Measurements from ENCODE around the gene OTUD6A. TPM values are rescaled to one million over a fixed set of nuclear protein-coding genes. Genes with fewer than 3 reads are reported as not detected.

The OTUD6A gene
- total and polyA plus RNA-seq, 9 of the 15 experiments (the other 6 are each of a cell fraction or from before 2014, with no cell fraction given), result not detected

GRCh38 chrX:70082723-70083122, 20.5 kb downstream of the OTUD6A start:
- ChIA-PET CTCF (ENCODE audit: low intra/inter-chr PET ratio) (interaction anchor here (0.6 kb wide), 1 partner anchor 117 kb away, joined by 4 read pairs; no protein-coding TSS in a partner anchor), POLR2A (interaction anchor here (0.6 kb wide), 1 partner anchor 12 kb away, joined by 3 read pairs; no protein-coding TSS in a partner anchor)
- 0% methylated on average over 4 of the region's 4 CpGs for WGBS (ENCODE audit: insufficient coverage, low coverage, missing lambda C conversion rate)
- Histone ChIP-seq H3K9ac (ENCODE audit: insufficient read depth in 1 of 2, low read depth in 2 of 2, low read length in 2 of 2) (no peak overlapping the region), H3K36me3 (ENCODE audit: control insufficient read depth, insufficient read depth, low read length) (no peaks in the 10 kb centered on the region), H3K27ac (ENCODE audit: extremely low read depth, low read depth, low read length) (no peak overlapping the region), H3K4me3 (no peak overlapping the region), H3K27me3 (ENCODE audit: control insufficient read depth in 2 of 2, insufficient read depth in 2 of 2, low read length in 2 of 2) (no peaks in the 10 kb centered on the region; a peak in 1 of 5 replicates), H2AFZ (ENCODE audit: low read depth, low read length) (no peak overlapping the region), H4K20me1 (replicated peaks; ENCODE audit: control insufficient read depth, insufficient read depth, low read length) (peaks cover 3% of the 10 kb centered on the region; the same call in 1 of the 2 replicates), H3K4me2 (ENCODE audit: insufficient read depth, low read length) (no peak overlapping the region), H3K9me1 (ENCODE audit: control insufficient read depth, insufficient read depth, low read length) (no peaks in the 10 kb centered on the region), H3K79me2 (ENCODE audit: control insufficient read depth, insufficient read depth, low read length) (no peaks in the 10 kb centered on the region), H3K4me1 (replicated peaks in 1 of 2; ENCODE audit: control insufficient read depth in 2 of 2, insufficient read depth in 2 of 2, low read length in 2 of 2) (no peaks in the 10 kb centered on the region), H3K9me3 (replicated peaks; ENCODE audit: control insufficient read depth, insufficient read depth, low read depth, low read length) (no peaks in the 10 kb centered on the region)
- intact Hi-C loops (cut with micrococcal nuclease), result no loop called here
- in situ Hi-C loops (cut with MboI), result no loop called here
- ATAC-seq, result no peak
- no TSS peak for BruUV-seq (replicated peaks)
- no peak for DNase-seq (ENCODE audit: extremely low read depth in 1 of 4, low spot score in 3 of 4)
- FAIRE-seq, result no peak
- no peak for TF ChIP-seq YY1 (IDR thresholded peaks at IDR 0.05; ENCODE audit: borderline replicate concordance in 1 of 3, control insufficient read depth in 1 of 3, extremely low read depth in 1 of 3, insufficient read depth in 3 of 3, insufficient read length in 1 of 3, insufficient replicate concordance in 2 of 3, low read depth in 1 of 3, low read length in 2 of 3)
- TF ChIP-seq MCM5 (IDR thresholded peaks at IDR 0.05; ENCODE audit: low read depth), result no peak
- no peak for TF ChIP-seq JUN (IDR thresholded peaks at IDR 0.05; ENCODE audit: borderline replicate concordance, low read depth, low read length)
- TF ChIP-seq JUN (CRISPR knock-in tag; IDR thresholded peaks at IDR 0.05; ENCODE audit: borderline replicate concordance), result no peak
- no peak for TF ChIP-seq ZNF384 (IDR thresholded peaks at IDR 0.05; ENCODE audit: low read depth, low read length)
- no peak for TF ChIP-seq CREBBP (IDR thresholded peaks at IDR 0.05; ENCODE audit: low read depth, low read length)
- no peak for TF ChIP-seq KAT2B (IDR thresholded peaks at IDR 0.05; ENCODE audit: low read depth, low read length)
- no peak for TF ChIP-seq IFI16 (CRISPR knock-in tag; IDR thresholded peaks at IDR 0.05)
- no peak for TF ChIP-seq ZNF140 (CRISPR knock-in tag; IDR thresholded peaks at IDR 0.05)
- no peak for TF ChIP-seq TFAP4 (CRISPR knock-in tag; IDR thresholded peaks at IDR 0.05; ENCODE audit: borderline replicate concordance)
- TF ChIP-seq MAX (CRISPR knock-in tag; IDR thresholded peaks at IDR 0.05), result no peak
- TF ChIP-seq NFATC3 (IDR thresholded peaks at IDR 0.05), result no peak
- TF ChIP-seq ZMIZ1 (IDR thresholded peaks at IDR 0.05; ENCODE audit: low read depth in 2 of 2, low read length in 2 of 2), result no peak
